DOHH2 (cell line): ENCODE results near the gene USP20.
"Not testable (repeated sequence)": the region's sequence is repeated elsewhere in the genome, so short reads cannot be mapped to it uniquely, and the experiment has no call there.

Experiments used
- CTCF ChIP-seq: fragments of 200-600 bp; sonication (generic); IDR thresholded peaks from one replicate; pipeline ENCODE4 v1.5.1; 2014; ENCODE audit warnings: antibody characterized with exemption, mild to moderate bottlenecking, low read depth, low read length; ENCODE audit not compliant: poor library complexity, severe bottlenecking
- EZH2phosphoT487 ChIP-seq: fragments of 200-600 bp; sonication (generic); IDR thresholded peaks from 2 replicates; pipeline ENCODE4 v1.6.1; 2017; ENCODE audit warnings: borderline replicate concordance, mild to moderate bottlenecking, antibody characterized with exemption, low read length, moderate library complexity, mixed read lengths

- not testable (repeated sequence) for TF ChIP-seq EZH2phosphoT487, CTCF
Observed at GRCh38 chr9:129890718-129891299, 55.6 kb downstream of the USP20 start.
